ENCODE measurements around the gene PSD2.

Gene PSD2

DNA sequence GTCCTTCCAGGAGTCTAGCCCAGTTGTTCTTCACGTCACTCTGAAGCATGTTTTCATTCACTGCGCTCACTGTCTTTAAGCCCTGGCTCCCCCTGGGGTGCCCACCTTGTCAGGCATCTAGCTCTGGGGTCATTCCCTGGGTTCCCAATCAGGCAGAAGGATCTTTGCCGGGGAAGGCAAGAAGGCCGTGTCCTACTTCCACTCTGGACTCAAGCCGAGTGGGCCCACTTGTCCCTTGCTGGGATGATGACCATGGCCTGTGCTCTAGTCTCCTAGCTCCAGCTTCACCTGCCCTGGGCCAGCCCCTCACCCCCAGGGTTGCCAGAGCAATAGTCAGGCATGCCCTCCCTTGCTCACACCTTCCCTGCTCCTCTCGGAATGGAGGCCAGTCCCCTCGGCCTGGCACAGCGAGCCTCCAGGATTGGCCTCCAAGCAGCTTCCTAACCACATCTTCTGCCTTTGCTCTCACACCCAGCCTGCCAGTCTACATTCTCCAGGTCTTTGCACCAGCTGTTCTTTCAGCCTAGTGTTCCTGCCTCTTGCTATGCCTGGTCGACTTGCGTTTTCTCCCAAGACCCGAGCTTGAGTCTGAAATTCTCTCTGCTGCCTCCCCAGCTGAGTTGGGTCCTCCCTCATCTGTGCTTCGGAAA lies 32.2 kb upstream of the PSD2 start:
- DNase-seq (ENCODE audit: low read depth): no peak

DNA sequence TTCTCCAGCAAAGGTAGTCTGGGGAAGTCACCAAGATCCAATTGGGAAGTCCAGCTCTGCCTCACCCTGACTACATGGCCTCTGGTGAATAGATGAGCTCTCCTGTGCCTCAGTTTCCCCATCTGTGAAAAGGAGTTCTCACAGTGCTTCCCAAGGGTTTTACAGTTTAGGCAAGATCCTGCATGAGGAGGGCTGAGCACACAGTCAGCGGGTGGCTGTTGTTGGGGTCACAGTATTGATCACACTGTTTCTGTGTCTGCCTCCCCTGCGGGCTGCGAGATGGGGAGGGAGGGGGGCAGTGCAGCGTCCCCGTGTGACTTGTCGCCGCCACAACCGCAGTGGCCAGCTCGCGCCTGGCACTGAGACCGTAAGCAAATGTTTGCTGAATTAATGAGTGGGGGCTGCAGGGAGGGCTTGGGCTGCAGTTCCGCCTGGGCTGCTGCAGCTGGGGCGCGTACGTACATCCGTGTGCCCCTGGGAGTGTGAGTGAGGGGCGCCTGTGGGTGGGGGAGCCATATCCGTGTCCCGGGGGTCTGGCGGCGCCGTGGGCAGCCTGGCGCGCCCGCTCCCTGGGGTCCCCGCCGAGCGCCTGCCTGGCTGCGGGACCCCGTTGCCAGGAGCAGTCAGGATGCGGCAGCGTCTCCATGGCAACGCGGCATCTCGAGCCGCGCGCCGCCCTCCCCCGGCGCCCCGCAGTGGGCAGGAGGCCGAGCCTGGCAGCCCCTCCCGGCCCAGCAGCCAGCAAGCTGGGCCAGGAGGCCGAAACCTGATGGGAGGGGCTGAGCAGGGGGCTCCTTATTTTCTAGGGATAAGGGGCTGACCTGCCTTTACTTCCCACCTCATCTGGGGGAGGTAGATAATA lies 31.4 kb upstream of the PSD2 start:
- DNase-seq (ENCODE audit: low read depth): peak; percentile 34

DNA sequence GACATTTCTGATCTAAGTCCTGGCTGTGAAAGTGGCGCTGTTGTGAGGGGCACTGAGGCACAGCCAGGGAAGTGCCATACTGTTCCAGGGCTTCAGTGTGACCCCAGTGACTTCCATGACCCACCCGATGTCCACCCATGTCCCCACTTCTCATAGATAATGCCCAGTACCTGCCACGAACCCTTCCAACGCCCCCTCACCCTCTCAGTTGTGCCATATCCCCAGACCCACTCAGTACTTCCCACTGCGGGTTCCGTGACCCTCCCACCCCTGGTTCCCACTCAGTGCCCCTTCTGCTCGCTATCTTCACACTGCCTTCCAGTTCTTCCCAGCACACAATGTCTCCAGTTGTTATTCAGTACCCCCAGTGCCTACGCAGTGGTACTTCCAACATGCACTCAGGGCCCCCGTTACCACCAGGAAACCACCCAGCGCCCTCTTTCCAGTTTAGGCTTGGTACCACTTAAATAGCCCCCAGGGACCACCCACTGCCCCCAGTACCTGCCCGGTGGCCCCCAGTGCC lies 30.7 kb upstream of the PSD2 start:
- no peak for DNase-seq (ENCODE audit: low read depth)

DNA sequence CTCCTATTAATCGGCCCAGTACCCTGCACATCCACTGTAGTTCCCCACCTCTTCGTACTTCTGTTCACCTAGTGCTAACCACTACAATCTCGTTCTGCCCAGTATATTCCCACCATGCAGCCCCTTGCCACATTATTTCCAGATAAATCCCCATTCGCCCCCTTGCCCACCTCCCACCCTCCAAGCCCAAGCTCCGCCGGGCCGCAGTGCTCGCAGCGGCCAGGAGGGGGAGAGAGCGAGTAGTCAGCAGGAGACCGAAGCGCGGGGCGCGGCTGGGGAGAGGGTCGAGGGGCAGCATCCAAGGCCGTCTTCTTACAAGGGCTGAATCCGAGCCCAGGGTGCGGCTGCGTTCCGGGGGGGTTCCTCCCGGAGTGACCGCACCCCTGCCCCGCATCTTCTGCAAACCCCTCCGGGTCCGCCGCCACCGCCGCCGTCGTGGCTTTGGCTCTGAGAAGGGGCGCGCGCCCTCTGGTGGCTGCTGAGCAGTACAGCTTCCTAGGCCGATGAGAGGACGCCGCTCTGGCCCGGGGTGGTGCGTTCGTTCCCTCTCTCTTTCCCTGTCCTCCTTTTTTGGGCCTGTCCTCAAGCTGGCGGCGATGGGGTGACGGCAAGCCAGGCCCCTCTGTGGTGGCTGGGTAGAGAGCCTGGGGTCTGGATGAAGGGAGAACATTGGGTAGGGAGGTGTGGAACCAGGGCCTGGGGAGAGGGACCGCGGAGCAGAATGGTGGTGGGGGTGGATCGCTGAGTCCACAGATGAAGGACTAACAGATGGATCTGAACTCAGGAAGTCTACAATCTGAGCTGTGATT lies 30.0 kb upstream of the PSD2 start:
- DNase-seq (ENCODE audit: low read depth): peak; percentile 78

DNA sequence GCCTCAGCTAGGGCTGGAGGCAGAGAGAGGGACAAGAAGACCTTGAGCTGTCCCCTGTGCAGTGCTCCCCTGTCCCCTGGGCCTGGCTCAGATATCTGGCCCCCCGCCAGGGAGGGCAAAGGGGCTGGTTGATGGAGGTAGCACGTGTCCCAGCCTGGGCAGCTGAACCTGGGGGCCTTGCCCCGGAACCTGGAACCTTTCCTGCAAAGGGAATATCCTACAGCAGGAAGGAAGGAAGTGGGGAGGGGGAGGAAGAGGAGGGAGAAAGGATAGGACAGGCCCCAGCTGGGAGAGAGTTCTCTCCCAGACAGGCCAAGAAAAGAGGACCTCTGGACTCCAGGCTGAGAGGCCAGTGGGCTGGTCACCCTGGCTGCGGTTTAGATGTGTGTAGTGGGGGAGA lies 27.6 kb upstream of the PSD2 start:
- no peak for DNase-seq (ENCODE audit: low read depth)

DNA sequence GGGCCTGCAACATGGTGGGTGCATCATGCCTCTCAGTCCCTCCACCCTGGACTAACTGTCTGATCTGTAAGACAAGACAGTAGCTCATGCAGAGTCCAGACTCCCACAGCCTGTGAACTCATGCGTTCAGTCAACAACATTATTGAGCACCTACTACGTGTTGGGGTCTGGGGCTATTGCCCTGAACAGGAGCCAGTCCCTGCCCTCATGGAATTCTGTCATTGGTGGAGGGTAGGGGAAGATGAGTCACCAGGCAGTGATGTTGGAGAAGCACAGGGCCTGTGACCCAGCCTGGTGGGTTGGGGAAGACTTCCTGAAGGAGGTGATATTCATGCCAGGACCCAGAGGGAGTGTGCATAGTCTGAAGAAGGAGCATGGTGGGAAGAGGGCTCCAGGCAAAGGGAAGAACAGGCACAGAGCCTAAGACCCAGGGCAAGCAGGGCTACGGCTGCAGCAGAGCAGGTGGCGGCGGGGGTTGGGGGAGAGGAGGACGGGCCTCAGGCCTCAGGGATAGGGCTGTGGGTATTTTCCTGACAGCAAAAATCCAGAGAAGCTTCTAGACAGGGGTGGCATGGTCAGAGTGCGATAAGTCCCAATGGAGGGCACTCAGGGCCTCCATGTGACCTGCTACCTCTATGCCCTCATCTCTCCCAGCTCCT lies 26.7 kb upstream of the PSD2 start:
- DNase-seq (ENCODE audit: low read depth): peak; percentile 50

DNA sequence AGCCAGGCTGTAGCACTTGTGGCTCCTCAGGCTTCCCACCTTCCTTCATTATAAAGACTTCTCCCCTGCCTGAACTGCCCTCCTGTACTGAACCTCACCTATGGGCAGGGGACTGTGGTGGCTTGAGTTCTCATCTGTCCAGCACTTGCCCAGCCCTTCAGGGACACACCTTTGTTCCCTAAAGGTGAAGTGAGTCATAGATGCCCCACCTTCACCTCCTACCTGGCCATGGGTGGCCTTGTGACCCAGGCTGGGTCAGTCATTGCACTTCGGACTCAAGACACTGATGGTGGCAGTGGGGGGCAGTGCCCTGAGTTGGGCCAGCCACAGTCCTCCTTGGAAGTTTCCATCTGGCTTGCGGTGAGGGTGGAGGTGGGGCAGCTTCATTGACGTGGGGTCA lies 26.1 kb upstream of the PSD2 start:
- no peak for DNase-seq (ENCODE audit: low read depth)

DNA sequence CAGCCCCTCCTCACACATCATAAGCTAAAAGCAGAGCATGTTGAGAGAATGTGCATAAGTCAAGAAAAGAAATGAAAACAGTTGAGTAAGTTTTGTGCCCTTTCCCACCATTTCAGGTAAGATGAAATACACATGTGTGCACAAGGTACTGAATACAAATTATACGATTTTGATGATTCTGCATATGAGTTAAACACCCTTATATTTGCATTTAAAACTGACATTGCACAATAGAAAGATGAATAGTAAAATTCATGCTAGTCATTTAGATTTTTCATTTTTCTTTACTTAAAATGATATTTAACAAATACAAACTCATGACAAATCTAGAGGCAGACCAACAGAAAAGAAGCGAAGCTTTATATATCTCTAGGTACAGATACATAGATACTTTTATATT lies 24.9 kb upstream of the PSD2 start:
- no peak for DNase-seq (ENCODE audit: low read depth)

DNA sequence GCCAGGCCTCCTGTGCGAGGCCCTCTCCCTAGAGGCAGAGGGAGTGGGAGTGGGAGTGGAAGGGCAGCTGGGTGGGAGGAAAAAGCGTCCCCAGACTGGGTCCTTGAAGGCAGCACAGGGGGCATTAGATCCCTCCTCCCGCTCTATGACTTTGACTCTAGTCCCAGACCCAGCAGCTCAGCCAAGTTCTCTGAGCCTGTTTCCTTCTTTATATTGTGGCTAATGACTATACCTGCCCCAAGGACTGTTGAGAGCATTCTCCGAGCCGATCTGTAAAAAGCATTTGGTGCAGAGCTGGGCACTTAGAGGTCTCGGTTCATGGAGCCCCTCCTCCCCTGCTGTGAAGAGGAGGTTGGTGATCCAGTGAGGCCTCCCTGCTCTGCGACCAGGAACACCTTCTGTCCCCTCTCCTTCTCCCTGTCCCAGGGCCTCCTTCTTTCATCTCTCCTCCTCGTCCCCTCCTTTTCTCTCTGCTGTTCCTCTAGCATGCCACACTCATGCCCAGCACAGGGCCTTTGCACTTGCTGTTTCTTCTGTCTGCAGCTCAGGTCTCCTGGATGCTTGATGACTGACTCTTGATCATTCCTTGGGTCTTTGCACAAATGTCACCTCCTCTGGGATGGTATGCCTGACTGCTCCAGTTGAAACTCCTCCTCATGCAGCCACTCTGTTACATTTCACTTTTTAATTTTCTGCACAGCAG lies 23.4 kb upstream of the PSD2 start:
- no peak for DNase-seq (ENCODE audit: low read depth)

DNA sequence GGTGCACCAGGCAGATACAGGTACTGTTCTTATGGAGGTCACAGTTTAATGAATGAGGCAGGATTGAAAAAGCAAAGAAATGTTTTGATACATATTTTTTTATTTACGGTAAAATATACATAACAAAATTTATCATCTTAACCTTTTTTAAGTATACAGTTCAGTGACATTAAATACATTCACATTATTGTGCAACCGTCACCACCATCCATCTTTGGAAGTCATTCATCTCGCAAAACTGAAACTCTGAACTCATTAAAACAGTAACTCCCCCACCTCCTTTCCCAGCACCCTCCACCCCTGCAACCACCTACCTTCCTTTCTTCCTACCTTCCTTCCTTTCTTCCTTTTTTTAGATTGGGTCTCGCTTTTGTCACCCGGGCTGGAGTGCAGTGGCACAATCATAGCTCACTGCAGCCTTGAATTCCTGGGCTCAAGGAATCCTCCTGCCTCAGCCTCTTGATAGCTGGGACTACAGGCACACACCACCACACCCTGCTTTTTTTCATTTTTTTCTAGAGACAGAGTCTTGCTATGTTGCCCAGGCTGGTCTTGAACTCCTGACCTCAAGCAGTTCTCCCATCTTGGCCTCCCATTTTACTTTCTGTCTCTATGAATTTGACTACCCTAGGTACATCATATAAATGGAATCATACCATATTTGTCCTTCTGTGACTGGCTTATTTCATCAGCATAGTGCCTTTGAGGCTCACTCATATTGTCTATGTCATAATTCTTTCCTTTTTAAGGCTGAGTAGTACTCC lies 22.5 kb upstream of the PSD2 start:
- no peak for DNase-seq (ENCODE audit: low read depth)

DNA sequence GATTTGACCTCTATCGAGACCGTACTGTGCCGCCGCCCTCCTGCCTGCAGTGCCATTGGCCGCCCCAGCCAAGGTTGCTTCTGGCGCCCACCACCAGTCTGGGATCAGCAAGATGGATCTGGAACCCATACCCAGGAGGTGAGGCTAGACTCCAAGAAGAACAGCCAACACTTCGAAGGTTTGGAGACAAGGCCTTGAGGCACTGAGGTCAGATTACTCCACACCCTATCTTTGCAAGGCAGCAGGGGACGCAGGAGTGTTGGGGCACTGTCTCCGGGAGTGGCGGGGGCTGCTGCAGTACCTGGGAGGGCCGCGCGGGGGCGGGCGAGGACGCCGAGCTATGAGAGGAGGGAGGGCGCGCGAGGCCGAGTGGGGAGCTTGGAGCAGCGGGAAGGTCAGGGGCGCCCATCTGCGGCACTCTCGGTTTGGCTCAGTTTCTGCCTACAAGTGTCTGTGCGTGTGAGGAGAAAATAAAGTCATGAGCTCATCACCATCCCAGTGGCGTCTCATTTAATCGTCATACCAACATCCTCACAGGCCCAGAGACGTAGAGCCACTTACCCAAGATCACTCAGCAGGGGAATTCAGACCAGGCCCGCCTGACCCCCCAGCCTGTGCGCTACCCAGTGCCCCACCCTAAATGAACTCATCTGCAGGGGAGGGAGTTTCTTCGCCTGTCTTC lies 20.5 kb upstream of the PSD2 start:
- DNase-seq (ENCODE audit: low read depth): peak; percentile 52

DNA sequence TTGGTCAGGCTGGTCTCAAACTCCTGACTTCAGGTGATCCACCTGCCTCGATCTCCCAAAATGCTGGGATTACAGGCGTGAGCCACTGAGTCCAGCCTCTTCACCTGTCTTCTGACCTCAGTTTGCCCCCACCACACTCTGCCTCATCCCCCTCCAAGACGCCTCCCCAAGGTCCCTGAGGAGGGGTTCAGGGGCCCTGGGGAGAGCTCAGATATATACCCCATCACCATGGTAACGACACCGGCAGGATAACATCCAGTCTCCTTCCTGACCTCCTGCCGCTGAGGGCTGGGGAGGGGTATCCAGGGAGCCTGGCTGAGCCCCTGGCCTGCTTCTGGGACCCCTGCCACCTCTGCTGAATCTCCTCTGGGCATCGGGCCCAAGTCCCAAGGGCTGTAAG lies 19.7 kb upstream of the PSD2 start:
- no peak for DNase-seq (ENCODE audit: low read depth)

DNA sequence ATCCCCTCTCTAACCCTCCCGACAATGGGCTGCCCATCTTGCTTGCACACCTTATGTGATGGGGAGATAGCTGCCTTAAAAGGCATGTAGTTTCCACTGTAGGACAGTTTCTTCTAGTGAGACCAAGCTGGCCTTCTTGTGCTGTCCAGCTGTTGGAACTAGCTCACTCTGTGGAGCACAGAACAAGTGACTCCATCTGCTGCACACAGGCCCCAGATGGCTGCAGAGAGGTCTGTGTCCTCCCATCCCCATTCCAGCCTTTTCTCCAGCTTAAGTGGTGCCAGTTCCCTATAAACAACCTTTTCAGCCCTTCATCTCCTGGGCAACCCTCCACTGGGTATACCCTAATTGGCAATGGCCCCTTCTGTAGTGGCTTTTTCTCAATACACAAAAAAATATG lies 18.7 kb upstream of the PSD2 start:
- DNase-seq (ENCODE audit: low read depth): no peak

DNA sequence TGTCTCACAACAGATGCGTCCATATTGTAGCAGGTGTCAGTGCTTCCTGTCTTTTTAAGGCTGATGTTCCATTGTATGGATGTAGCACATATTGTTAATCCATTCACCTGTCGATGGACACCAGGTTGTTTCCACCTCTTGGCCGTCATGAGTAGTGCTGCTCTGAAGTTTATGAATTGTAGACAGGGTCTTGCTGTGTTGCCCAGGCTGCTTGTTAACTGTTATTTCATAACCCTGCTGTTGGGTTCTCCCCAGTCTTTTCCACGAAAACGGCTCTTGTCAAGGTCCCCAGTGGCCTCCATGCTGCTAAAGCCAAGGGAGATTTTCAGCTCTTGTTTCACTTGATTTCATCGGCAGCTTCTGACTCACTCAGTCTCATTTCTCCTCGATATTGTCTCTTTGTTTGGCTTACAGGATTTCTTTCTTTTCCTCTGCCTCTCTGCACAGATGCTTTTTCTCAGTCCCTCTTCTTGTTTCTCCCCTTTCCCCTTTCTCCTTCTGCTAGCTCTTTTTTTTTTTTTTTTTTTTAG lies 12.1 kb upstream of the PSD2 start:
- DNase-seq (ENCODE audit: low read depth): no peak

DNA sequence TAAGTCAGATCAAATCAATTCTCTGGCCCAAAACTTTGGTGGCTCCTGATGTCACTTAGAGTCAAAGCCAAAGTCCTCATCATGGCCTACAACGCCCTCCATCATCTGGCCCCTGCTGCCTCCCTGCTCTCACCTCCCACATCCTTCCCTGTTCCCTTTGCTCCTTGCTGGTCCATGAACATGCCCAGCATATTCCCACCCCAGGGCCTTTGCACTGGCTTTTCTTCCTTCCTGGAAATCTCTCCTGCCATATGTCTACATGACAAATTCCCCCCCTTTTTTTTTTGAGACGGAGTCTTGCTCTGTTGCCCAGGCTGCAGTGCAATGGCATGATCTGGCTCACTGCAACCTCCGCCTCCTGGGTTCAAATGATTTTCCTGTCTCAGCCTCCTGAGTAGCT lies 11.1 kb upstream of the PSD2 start:
- DNase-seq (ENCODE audit: low read depth): no peak

DNA sequence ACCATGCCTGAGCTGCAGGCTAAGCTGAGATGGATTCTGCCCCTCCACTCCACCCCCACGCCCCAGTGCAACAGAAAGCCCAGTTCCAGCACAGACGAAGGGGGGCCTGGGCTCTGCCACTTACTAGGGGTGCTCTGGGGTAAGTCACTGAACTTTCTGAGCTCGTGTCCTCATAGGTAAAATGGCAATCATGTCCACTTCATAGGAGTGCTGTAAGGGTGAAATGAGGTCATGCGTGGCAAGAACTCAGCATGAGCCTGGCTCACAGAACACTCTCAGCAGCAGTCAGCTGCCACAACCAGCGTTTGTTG lies 8.4 kb upstream of the PSD2 start:
- no peak for DNase-seq (ENCODE audit: low read depth)

DNA sequence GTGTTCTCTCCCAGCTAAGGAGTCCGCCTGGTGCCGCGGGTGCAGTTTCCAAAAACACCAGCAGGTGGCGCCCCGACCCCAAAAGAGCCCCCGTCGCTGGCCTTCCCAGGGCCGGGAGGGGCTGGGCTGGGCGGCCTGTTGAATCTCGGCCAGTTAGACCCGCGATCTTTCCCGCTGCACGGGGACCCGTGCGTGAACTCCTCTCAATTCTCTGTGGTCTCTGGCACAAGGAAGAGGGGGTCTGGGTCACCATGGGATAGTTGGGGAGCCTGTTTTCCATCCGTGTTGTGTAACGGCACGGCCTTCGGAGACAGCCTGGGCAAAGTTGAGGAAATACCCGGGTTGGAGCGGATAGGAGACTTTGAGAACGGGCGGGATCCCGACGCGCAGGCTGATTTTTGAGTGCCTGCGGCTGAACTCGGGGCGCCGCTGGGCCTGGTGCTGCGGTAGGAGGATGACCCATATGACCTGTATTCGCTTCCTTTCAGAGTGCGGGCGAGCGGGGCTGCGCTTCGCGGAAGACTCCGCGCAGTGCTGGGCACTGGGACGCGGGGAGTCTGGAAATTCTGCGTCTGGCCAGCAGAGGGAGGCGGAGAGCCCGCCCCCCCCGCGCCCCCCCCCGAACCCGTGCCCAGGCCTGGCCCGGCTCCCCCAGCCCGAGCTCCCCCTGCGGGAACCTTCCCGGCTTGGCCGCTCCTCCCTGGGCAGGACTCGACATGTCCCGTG lies 7.9 kb upstream of the PSD2 start:
- peak; percentile 75 for DNase-seq (ENCODE audit: low read depth)

DNA sequence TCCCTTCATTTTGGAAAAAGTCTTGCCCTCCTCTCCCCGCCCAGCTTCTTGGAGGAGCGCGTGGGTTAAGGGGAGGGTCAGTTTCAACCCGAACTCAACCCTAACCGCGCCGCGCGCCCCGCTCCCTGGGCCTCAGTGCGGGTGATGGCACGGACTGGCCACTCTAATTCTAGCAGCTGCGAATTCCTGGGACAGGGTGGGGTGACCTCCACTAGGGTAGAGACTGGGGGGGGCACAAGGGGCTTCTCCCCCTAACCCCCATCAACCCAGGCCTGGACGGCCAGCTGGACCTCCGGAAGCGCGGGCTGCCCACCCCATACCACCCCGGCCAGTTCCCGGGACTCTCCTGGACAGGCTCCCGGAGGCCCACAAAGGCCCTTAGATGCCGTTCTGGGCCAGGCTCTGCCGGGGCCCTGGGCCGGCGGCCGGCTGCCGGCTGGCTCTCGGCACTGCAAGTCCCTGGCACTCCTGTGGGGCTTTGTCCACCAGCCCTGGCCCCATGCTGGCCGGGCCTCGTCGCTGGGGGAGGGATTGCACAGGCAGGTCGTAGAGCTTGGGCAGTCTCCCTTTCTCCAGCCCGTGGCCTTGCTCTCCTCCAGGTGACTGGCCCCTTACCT lies 7.2 kb upstream of the PSD2 start:
- no peak for DNase-seq (ENCODE audit: low read depth)
